Mesenteric fat pad (tissue), 1 donor: ENCODE results near the gene FMO2. TPM values are rescaled to one million over a fixed set of nuclear protein-coding genes. Genes with fewer than 3 reads are reported as not detected.

Experiments
- DNase-seq: peaks from one replicate; pipeline ENCODE4 v3.0.0-alpha.2; 2020; ENCODE audit warnings: low spot score
- total RNA-seq: library from RNA; stranded (reverse); fragmentation: NEBNext Ultra II Directional; extraction: Animal tissue kit (Norgen Biotek cat#: 25700); gene quantifications from one replicate; pipeline ENCODE4 v1.2.1, GENCODE V29; 2021
- donor health status: DM: yes; HTN: yes; CAD: no.

Gene FMO2
- total RNA-seq, 1 donor from 2014 or later = 45.2 TPM

DNA sequence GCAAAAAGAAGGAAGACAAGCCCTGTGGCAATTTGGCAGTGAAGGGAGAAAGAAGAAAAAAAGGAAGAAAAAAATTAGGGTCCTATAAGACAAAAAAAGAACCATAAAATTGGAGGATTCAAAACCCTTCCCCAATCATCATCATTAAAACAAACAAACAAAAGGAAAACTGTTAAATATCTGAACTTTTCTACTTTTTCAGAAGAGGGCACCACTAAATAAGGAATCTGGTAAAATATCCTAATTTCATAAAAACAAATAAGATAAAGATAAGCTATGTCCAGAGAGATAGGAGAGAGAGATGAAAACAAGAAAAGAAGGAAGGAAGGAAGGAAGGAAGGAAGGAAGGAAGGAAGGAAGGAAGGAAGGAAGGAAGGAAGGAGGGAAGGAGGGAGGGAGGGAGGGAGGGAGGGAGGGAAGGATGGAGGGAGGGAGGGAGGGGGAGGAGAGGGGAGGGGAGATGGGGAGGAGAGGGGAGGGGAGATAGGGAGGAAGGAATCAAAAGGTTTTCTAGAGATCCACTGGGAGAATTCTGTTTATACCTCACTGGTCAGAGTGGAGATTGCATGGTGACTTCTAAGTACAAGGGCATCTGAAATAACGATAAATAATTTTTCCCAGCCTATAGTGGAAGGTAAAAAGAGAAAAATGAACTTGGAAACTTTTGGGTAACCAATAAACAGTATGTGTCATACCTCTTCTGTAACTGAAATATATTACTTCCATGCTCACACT is 10.4 kb upstream of the FMO2 start:
- DNase-seq = no peak

DNA sequence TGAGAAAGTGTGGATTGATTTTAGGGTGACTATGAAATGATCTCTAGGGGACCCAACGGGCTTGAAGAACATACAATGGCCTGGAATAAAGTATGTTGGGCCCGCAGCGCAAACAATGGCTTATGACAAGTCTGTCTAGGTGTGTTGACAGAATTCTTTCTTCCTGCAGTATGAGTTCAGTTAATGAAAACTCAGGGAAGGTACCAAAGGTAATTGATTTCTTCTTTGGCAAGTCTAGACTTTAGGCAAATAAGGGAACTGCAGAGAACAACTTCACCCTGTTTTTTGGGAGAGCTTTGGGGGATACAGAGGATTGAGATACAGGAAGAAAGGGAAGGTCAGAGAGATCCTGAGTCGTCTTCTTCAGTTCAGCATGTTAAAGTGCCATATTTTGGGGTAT is 7.8 kb upstream of the FMO2 start:
- DNase-seq = no peak

DNA sequence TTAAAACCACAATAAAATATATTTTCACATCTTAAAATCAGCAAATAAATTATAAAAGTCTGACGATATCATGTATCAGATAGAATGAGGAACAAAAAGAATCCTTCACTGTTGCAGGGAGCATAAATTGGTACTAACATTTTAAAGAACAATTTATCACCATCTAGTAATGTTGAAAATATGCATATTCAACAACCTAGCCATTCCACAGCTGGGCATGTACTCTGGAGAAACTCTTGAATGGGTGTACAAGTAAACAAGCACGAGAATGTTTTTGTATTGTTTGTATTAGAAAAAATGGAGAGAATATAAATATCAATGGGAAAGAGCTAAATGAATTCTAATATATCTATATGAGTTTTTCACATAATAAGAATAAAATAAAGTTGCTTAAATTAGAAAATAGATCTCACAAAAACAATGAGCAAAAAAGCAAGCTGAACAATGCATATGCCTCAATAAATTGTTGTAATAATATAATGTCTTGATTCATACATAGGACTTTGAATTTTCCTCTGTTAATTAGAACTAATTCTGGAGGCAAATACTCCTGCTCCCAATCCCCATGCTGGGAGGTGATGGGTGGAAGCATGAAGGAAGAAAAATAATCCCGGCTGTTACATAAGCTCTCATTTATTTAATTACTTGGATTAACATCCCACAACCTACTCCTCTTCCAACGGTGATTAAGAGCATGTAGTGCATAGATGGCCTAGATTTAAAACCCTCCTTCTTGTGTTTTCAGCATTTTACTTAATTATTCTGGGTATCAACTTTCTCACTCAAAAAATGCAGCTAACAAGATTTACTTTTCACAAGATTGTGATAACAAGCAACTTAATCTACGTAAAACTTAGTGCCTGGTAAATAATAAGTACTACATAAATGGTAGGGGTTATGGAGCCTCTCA is 5.5 kb upstream of the FMO2 start:
- no peak for DNase-seq

DNA sequence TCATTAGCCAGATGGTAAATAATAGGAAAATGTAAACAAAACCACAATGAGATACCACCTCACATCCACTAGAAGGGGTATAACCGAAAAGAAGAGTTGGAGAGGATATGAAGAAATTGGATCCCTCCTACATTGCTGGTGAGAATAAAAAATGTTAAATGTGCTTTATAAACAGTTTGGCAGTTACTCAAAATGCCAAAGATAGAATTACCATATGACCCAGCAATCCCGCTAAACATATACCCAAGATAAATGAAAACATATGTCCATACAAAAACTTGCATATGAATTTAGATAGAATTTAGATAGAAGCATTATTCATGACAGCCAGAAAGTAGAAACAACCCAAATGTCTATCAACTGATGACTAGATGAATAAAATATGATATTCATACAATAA is 4.4 kb upstream of the FMO2 start:
- DNase-seq = no peak

DNA sequence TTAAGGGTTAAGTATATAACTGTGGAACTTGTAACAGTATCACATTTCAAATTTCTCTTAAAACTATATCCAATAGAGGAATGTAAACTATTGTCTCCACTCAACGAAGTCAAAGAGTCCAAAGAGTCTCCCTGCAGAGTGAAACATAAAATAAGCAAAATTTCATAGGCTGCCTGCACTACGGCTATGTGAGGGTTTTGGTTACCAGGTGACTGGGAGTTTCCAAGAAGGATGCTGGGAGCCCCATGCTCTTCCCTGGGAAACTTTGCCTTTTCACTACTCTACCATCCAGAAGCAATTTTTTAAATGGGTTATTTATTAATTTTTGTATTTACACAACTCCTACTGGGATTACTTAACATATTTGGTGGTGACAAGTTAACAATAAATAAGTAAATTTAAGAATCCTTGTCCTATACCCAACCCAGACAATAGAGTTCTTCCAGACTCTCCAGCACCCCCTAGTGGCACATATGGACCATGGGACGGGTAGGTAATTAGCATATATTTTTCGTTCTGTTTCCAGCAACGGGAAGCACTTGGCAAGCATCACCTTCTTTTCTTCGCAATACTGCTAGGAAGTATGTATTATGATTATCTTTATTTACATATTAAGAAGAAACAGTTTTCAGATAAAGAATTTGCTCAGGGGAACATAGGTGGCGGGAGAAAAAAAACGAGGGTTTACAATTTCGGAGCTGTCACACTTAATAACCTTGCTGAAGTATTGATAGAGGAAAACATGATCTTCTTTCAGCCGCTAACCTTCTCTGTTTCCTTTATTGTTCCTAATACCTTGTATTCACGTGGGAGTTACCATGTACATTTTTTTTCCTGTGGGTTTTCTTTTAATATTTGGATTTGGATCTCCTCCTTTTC is 3.5 kb downstream of the FMO2 start:
- DNase-seq = no peak

DNA sequence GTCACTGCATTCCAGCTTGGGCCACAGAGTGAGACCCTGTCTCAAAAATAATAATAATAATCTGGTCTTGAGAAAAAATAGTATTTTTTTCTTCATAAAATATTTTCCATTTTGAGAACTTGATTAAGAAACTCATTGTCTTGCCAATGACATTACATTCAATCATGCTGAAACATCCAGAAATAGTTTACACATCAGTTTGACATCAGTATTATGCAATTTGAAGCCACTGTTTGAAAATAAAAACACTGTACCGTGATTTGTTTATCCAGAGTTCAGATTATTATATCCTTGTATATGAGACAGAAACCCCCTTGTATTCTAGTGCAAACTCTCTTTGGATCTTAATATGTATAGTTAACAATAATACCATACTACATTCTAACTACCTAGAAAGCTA is 6.9 kb downstream of the FMO2 start:
- DNase-seq = no peak

DNA sequence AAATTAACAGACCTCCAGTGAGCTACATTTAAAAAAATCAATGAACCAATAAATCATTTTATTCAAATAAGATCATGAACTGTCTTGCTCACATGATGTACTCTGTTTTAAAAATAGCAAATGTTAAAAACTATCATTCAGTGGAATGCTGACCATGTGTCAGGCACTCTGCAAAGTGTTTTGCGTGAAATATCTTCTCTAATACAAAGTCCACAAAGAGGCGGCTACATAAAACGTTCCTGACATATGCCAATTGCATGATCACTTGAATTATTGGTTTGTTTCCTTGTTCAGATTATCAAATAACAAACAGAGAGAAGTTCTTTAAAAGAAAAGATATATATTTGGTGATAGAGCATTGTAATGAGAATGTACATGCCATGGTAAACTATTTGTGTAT is 10.7 kb downstream of the FMO2 start:
- DNase-seq = no peak

DNA sequence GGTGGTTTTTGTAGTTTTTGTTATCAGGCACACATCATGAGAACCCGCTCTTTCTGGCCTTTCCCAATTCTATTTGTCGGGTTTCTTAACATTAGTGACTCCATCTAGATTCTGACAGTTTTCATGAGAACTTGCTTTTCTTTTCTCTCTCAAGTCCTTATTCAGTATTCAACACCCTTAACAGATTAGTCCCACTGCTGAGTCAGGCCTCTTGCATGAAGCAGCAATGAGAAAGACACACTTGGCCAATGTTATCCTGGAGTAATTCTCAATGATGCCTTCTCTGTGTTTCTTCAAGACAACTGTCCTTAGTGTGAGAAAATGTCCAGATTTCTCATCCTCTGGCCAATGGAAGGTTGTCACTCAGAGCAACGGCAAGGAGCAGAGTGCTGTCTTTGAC is 11.3 kb downstream of the FMO2 start:
- no peak for DNase-seq

DNA sequence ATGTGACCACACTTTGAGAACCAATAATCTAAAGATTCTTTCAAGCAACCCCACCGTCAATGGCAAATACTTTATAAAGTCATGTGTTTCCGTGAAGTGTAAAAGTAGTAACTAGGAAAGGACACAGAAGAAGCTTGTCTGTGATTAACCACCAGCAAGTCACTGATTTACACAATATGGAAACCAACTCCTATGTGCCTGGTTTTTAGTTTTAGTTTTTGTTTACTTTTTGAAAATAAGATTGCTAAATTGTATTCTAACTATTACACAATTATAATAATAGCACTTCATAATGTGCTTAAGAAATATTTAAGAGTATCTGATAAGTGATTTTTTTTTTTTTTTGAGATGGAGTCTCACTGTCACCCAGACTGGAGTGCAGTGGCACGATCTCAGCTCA is 13.0 kb downstream of the FMO2 start:
- DNase-seq = no peak

DNA sequence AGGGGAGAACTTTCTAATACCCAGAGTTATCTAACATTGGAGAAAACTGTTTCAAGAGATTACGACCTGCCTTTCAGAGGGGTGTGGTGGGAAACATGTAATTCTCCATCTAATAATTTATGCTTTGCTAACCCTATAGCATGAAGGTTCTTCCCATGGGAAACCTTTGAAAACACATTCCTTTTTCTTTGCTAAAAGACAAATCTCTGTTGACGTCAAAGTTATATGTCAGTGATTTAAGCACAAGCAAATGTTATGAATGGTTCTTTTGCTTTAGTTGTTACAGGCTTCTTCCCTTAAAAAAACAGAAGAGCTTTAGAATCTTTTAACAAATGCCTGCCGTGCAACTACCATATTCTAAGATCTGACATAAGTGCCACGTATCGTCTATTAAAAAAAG is 19.2 kb downstream of the FMO2 start:
- DNase-seq = no peak

DNA sequence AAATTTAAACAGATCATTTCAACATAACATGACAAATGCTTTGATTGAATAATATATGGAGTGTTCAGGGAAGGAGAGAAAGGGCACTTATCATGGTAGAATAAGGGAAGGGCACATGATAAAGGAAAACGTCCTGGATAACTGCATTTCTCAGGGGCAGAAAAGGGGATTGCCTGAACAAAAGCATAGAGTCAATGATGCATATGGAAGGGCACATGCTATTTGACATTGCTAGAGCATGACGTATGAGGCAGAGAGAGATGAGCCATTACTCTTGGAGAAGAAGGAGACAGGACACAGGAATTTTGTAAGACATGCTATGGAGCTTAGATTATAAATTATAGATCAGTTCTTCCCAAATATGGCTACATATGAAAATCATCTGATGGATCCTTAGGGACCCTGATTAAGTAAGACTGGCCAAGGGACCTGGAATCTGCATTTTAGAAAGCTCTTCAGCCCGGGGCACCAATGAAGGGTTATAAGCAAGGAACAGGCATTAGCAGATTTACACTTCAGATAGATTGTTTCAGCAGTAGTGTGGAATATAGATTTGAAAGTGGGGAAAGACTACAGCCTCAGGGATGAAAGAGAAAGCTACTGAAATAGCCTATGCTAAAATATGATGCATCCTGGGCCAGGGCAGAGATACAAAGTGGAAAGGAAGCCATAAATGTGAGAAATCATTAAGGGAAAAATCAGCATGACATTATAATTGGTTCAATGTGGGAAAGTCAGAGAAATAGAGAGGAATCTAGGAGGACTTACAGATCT is 21.3 kb downstream of the FMO2 start:
- DNase-seq = no peak

DNA sequence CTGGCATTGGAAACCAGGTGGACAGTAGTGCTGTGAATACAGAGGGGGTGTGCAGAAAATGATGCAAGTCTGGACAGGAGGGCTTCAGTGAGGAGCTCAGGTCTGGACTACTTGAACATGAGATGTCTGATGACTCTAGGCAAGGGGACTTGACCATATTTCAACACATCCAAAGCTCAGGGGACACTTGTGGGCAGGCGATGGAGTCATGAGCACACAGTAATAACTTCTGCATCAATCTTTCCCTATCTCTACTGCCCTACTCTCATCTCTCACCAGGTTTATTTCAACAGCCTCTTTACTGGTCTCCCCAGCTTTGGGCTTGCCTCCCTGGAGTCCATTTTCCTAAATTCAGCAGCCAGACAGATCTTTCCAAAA is 21.9 kb downstream of the FMO2 start:
- no peak for DNase-seq

DNA sequence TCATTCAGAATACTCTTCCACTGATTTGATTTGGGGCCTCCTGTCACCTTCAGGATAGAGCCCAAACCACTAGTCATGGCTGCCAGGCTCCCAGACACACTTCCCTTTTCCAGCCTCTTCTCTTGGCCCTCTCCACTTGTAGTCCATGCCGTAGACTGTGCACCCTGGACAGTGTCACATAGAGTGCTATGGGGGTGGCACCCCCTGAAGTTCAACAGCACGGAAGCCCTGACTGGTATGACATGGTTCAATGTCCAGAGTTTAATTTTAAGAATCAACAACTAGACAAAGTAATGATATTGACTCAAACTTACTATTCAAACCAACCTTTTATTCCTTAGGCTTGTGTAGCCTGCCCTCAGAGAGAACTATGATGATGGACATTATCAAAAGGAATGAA is 22.3 kb downstream of the FMO2 start:
- DNase-seq = no peak

DNA sequence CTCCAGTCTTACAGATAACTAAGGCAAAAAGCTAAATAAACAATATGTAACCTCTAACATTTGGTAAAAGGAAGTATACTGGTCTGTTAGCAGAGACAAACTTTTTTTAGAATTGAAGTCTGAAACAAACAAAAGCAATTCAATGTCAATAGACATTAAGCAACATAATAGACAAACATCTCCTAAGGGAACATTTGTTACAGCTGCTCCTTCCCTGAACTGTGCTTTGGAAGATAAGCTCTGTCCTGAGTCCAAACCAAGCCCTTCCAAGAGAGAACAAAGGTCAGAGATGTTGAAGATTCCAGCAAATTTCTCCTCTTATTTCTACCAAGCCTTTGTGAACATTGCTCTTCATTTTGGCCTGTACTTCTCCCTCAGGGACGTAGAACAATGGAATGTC is 25.3 kb downstream of the FMO2 start:
- DNase-seq = no peak

DNA sequence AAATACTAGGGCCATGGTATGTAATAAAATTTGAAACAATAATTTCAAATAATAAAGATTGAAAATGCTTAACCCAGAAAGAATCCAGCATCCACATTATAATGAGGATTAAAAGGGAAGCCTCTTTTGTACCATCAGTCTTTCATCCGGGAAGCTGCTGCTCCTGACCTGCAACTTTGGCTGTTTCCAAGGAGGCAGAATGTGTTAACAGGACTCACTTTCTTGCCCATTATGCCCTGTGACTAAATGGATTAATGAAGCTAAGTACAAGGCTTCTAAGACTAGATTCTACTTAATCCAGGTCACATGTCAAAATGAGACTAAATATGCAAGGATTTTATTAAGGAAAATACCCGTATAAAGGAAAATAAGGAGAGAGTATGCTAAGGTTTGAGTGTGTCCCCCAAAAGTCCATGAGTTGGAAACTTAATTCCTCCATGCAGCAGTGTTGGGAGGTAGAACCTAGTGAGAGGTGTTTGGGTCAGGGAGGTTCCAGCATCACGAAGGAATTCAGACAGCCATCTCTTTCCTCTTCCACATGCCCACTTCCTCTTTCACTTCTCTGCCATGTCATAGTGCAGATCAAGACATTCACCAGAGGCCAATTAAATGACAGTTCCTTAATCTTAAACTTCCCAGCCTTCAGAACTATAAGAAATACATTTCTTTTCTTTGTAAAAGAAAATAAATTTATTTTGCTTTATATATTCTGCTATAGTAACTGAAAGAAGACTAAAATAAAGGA is 27.7 kb downstream of the FMO2 start:
- no peak for DNase-seq

DNA sequence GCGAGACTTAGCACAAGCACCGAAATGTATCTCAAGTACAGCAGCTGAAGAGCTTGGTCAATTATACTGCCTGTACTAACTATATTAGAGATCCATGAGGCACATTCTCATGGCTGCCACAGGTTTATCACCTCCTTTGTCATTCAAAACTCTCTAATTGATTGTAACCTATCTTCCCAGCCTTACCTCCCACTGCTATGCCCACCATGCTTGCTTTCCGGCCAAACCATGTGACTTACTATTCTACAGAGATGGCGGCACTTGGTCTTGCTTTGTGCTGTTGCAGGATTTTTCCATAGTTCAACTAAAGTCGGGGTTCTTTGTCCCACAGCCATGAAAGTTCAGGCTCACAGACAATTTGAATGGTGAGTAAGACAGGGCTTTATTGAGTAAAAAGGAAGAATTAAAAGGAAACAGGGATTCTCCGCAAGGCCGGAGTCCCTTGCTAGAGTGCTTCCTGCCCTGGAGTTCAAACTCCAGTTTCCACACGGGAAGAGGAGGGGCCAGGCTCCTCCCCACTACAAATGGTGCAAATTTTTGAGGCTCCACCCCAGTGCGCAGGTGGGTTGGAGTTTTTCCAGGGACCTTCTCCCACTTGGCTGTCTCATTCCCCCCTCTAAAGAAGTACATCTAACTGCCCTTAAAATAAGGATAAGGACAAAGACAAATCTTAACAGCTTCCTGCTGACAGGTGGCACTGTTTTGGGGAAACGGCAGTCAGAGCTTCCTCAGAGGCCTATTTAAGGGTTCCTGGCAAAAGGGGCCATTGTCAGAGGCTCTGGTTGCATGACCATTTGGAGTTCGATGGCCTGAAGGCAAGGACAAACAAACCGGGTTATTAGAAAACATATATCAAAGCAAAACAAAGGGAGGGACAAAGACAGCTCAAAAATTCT is 28.7 kb downstream of the FMO2 start:
- no peak for DNase-seq

DNA sequence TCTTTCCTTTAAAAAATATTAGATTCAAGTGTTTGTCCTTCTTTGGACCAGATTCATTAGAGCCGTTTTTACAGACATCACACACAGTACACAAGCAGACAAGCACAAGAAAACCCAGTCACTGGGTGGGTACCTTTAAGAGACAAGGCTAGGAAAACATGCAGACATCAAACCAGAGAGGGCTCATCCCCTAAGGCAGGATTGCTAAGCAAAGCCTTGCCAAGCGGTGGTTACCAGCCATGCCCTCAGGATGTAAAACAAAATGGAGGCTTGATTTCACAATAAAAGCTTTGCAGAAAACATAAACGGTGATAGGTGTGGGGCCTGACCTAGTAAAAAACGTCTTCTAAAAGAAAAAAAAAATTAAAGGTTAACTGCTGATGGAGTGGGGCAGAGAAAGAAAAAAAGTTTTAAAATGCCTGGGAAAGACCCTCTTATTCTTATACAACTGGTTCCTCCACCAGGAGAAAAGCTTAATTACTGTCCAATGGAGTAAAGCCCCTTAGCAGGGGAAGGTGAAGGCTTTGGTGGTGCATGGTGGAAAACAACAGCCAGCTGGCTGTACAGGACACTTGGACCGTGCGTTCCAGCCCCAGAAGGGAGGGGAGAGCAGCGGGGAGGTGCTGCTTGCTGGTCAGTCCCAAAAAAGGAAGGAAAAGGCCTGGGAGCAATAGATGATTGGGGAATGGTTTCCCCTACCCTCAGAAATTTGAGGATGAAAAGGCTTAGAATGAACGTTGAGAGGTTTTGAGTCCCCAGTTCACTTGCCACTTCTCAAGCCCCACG is 32.8 kb downstream of the FMO2 start:
- no peak for DNase-seq

DNA sequence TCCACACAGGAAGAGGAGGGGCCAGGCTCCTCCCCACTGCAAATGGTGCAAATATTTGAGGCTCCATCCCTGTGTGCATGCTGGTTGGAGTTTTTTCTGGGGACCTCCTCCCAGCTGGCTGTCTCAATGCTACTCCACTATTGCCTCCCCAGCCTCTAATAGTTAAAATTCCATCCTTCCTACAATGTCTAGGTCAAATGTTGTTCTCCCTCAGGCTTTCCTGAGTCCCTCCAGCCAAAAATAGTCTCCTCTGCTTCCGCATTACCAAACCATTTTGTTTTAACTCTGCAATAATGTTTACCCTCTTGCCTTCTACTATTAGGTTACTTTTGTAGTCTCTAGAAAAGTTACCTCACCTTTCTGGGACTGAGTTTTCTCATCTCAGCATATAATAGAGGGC is 33.6 kb downstream of the FMO2 start:
- no peak for DNase-seq
